Esophagus squamous epithelium (tissue), 4 donors: Measurements from ENCODE around the gene SLC19A1.

ENCODE experiments used
- POLR2A ChIP-seq, 4 donors: fragments of 450-650 bp; IDR thresholded peaks; one replicate each; pipeline ENCODE4 v1.6.1; 2017; ENCODE audit warnings: antibody characterized with exemption in 4 of 4, mild to moderate bottlenecking in 4 of 4, moderate library complexity in 3 of 4
- TF ChIP-seq, protein P1 (sequence below), 6 experiments: fragments of 450-650 bp in 4 of 6; fragments of 200-600 bp in 2 of 6; sonication (generic) in 2 of 6; IDR thresholded peaks; one replicate each; pipeline ENCODE4 v1.5.1; 2016 to 2019; ENCODE audit warnings: antibody characterized with exemption in 6 of 6, mild to moderate bottlenecking in 4 of 6, moderate library complexity in 4 of 6

DNA sequence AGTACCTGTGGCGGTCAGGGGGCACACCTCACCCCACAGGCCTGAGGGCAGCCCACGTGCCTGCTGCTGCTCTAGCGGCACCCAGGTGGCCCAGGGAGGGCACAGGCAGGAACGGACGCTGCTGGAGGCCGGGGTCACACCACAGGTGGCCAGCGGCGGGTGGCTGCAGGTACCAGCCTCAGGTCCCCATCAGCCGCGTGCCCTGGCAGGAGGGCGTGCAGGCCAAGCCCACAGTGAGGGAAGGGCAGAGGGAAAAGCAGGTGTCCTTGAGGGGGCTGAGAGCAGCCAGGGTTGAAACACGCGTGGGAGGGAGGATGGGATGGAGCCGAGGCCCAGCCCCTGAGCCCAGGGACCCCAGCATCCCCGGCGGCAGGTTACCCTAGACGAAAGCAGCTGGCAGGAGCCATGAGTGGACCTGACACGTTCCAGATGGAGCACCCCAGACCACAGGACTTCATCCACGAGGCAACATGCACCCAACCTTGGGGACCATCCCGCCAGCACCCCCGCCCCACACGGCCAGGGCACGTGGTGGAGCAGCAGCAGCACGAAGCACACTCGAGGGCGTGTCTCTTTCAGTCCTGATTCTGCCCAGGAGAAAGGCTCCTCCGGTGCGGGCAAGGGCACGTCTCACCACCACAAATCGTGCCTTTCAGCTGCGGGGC lies 3.7 kb downstream of the SLC19A1 start:
- TF ChIP-seq, protein P1, sequence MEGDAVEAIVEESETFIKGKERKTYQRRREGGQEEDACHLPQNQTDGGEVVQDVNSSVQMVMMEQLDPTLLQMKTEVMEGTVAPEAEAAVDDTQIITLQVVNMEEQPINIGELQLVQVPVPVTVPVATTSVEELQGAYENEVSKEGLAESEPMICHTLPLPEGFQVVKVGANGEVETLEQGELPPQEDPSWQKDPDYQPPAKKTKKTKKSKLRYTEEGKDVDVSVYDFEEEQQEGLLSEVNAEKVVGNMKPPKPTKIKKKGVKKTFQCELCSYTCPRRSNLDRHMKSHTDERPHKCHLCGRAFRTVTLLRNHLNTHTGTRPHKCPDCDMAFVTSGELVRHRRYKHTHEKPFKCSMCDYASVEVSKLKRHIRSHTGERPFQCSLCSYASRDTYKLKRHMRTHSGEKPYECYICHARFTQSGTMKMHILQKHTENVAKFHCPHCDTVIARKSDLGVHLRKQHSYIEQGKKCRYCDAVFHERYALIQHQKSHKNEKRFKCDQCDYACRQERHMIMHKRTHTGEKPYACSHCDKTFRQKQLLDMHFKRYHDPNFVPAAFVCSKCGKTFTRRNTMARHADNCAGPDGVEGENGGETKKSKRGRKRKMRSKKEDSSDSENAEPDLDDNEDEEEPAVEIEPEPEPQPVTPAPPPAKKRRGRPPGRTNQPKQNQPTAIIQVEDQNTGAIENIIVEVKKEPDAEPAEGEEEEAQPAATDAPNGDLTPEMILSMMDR (IDR thresholded peaks at IDR 0.05), result no peak
- no peak for TF ChIP-seq POLR2A (IDR thresholded peaks at IDR 0.05)
